Measurements from ENCODE around the gene HUNK.

HUNK gene

GRCh38 chr21:32044205-32045180, 171.7 kb downstream of the HUNK start:
- no peak for DNase-seq (ENCODE audit: low read depth)
- TF ChIP-seq POLR2A (IDR thresholded peaks at IDR 0.05; ENCODE audit: extremely low read depth, insufficient read length) (no peak), MYC (IDR thresholded peaks at IDR 0.05; ENCODE audit: low read depth, low read length) (no peak), MAX (IDR thresholded peaks at IDR 0.05; ENCODE audit: low read depth, low read length) (no peak), CTCF (IDR thresholded peaks at IDR 0.05; ENCODE audit: low read depth, low read length) (no peak)
- H3K4me3 ChIP-seq (ENCODE audit: low read depth, low read length) = no peak overlapping the region

- no peak for DNase-seq (ENCODE audit: low read depth)
- TF ChIP-seq MYC (IDR thresholded peaks at IDR 0.05; ENCODE audit: low read depth, low read length) (no peak), MAX (IDR thresholded peaks at IDR 0.05; ENCODE audit: low read depth, low read length) (no peak), CTCF (IDR thresholded peaks at IDR 0.05; ENCODE audit: low read depth, low read length) (no peak), POLR2A (IDR thresholded peaks at IDR 0.05; ENCODE audit: extremely low read depth, insufficient read length) (no peak)
Observed at GRCh38 chr21:32046191-32046590, 173.4 kb downstream of the HUNK start.

GRCh38 chr21:32048353-32048752, 175.5 kb downstream of the HUNK start:
- peak; percentile 69 for DNase-seq (ENCODE audit: low read depth)
- no peak for TF ChIP-seq CTCF (IDR thresholded peaks at IDR 0.05; ENCODE audit: low read depth, low read length)
- TF ChIP-seq MAX (IDR thresholded peaks at IDR 0.05; ENCODE audit: low read depth, low read length) = no peak
- TF ChIP-seq POLR2A (IDR thresholded peaks at IDR 0.05; ENCODE audit: extremely low read depth, insufficient read length) = no peak
- no peak for TF ChIP-seq MYC (IDR thresholded peaks at IDR 0.05; ENCODE audit: low read depth, low read length)
- H3K4me3 ChIP-seq (ENCODE audit: low read depth, low read length) = no peak overlapping the region

More at GRCh38 chr21:32046191-32046590, 173.4 kb downstream of the HUNK start:
- H3K4me3 ChIP-seq (ENCODE audit: low read depth, low read length) = no peak overlapping the region
